Ovary (tissue), 9 donors: ENCODE measurements around the gene LDLRAD4. TPM values are rescaled to one million over a fixed set of nuclear protein-coding genes. Genes with fewer than 3 reads are reported as not detected.

Experiments used
- DNase-seq, 5 donors: peaks; one replicate each; pipeline ENCODE4 v3.0.0-alpha.2; 2019 to 2020
- H3K27ac ChIP-seq, 2 donors: fragments of 200-600 bp; one replicate each; pipeline versions ENCODE4 v1.5.1 to v1.8.0; 2019 to 2022
- H3K27me3 ChIP-seq: fragments of 200-600 bp; one replicate; pipeline ENCODE4 v1.8.0; 2022
- H3K36me3 ChIP-seq: fragments of 200-600 bp; sonication (generic); one replicate; pipeline ENCODE4 v1.5.1; 2019
- H3K4me1 ChIP-seq: one replicate; pipeline ENCODE4 v1.8.1; 2013; ENCODE audit warnings: mild to moderate bottlenecking, moderate library complexity; ENCODE audit not compliant: insufficient read depth
- H3K4me3 ChIP-seq: fragments of 200-600 bp; sonication (generic); one replicate; pipeline ENCODE4 v1.5.1; 2017
- H3K9me3 ChIP-seq, 2 donors: fragments of 200-600 bp in 1 of 2; sonication (generic) in 1 of 2; one replicate each; pipeline versions ENCODE4 v1.5.1 to v1.8.1; 2013 to 2019; ENCODE audit warnings: mild to moderate bottlenecking in 1 of 2, moderate library complexity in 1 of 2
- CTCF ChIP-seq, 3 donors: fragments of 450-650 bp in 2 of 3; fragments of 200-600 bp in 1 of 3; IDR thresholded peaks; one replicate each; pipeline versions ENCODE4 v1.5.1 to v1.8.0; 2016 to 2022; ENCODE audit warnings: antibody characterized with exemption in 3 of 3, mild to moderate bottlenecking in 1 of 3
- EP300 ChIP-seq: sonication (generic); formaldehyde crosslinking; IDR thresholded peaks from one replicate; pipeline ENCODE4 v1.6.1; 2017; ENCODE audit warnings: antibody characterized with exemption
- POLR2A ChIP-seq: fragments of 450-650 bp; IDR thresholded peaks from one replicate; pipeline ENCODE4 v1.6.1; 2017; ENCODE audit warnings: antibody characterized with exemption, mild to moderate bottlenecking, moderate library complexity
- WGBS, 3 donors: extraction: QIAGEN DNeasy Blood & Tissue Kit in 1 of 3; methylation state at CpG; one replicate each; pipeline versions ENCODE4 v1.1.5 to v1.1.7; 2013 to 2017; 5-methylcytosine and 5-hydroxymethylcytosine counted together
- intact Hi-C, 4 donors: fragments of 100-400 bp; cut with DNase I; formaldehyde crosslinking; loops; one replicate each; pipeline versions ENCODE4 v1.11.0 to v1.15.1; 2022 to 2023
- polyA plus RNA-seq, 2 donors: library from polyadenylated mRNA; stranded (reverse); fragments of 200-250 nt in 1 of 2; fragments of 350-450 nt in 1 of 2; fragmentation: Illumina TruSeq in 1 of 2; extraction: RNeasy Lipid Tissue Mini Kit (QIAGEN cat#74804) in 1 of 2; gene quantifications; one replicate each; pipeline ENCODE4 v1.2.3, GENCODE V29; 2013 to 2014
- total RNA-seq, 7 donors: library from RNA; depleted of rRNA in 2 of 7; stranded (reverse); fragments of >200 nt in 2 of 7; fragmentation: NEBNext Ultra II Directional in 3 of 7; extraction: Animal tissue kit (Norgen Biotek cat#: 25700) in 3 of 7; gene quantifications; one replicate each; pipeline versions ENCODE4 v1.1.0 to v1.2.4, GENCODE V29; 2016 to 2023
- donor health status: DM: no; HTN: no; CAD: no; lungs with moderate emphysema.
- donor health status: DM: no; HTN: no; CAD: no.
- donor health status: Bipolar disorder and iron deficiency.
- donor health status: DM: yes; HTN: yes; CAD: no.
- donor health status: DM: no; HTN: no; CAD: no.
- donor health status: DM: yes; HTN: yes; CAD: no.

The LDLRAD4 gene
- total and polyA plus RNA-seq, 9 donors = 2.3 to 31.6 (median 8.3) TPM

DNA sequence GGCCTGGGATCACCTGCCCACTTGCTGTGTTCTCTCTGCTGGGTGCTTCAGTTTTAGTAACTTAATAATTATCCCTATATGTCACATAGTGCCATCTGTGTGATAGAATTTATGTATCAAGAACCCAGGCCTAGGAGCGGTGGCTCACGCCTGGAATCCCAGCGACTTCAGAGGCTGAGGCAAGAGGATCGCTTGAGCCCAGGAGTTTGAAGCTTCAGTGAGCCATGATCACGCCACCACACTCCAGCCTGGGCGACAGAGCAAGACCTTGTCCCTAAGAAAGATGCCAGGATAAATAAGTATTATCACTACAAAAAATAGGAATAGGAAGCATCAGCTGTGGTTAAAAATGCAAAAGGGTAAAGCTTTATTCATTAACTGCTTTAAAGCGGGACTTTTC is 267.0 kb downstream of the LDLRAD4 start:
- intact Hi-C loops = no loop called here
- Histone ChIP-seq H3K9me3 (no peaks in the 10 kb centered on the region), H3K36me3 (no peaks in the 10 kb centered on the region), H3K4me1 (no peaks in the 10 kb centered on the region), H3K4me3 (no peak overlapping the region), H3K27me3 (no peaks in the 10 kb centered on the region), H3K27ac (no peak overlapping the region)
- WGBS, 3 donors = 96 to 97% (median 97%) methylated on average over 7 of the region's 7 CpGs
- TF ChIP-seq POLR2A = no peak
- no peak for TF ChIP-seq EP300
- no peak for TF ChIP-seq CTCF (IDR thresholded peaks at IDR 0.05)
- no peak for DNase-seq

DNA sequence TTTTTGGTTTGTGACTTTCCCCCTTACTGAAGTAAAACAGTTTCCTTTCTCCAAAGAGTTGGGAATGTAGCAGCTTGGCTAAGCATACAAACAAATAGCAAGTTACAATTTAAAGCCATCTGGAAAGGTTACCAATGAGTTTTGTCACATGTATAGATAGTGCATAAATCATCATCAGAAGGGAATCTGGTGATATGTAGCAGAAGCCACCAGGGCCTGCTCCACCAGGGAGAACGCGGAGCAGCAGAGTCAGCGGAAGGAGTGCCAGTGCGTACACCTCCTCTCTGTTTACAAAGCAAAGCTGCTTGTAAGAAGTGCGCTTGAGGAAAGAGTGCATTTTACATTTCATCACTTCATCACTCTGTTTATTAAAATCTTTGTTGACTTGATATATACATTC is 267.7 kb downstream of the LDLRAD4 start:
- no peak overlapping the region for H3K27ac ChIP-seq
- no peak overlapping the region for H3K4me3 ChIP-seq
- intact Hi-C loops = no loop called here
- DNase-seq = no peak
- H3K4me1 ChIP-seq = no peaks in the 10 kb centered on the region
- H3K27me3 ChIP-seq = no peaks in the 10 kb centered on the region
- H3K9me3 ChIP-seq = no peaks in the 10 kb centered on the region
- 88 to 92% (median 91%) methylated on average over 5 of the region's 5 CpGs for WGBS, 3 donors
- H3K36me3 ChIP-seq = no peaks in the 10 kb centered on the region
- TF ChIP-seq EP300 (no peak), CTCF (IDR thresholded peaks at IDR 0.05) (no peak)

DNA sequence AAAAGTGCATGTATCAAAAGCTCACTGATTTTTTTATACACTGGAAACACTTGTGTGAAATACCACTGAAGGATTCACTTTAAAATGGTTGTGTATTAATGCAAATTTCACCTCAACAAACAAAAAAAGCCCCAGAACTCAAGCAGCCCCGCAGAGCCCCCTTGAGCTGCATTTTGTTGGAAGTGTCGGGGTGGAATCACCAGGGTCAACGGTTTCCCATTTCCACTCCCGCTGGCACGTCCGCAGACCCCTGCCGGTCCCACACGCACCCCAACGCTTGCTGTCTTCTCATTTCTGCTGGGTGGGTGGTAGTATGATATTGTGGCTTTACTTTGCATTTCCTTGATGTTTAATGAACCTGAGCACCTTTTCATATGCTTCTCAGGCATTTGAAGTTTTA is 268.1 kb downstream of the LDLRAD4 start:
- Histone ChIP-seq H3K9me3 (no peaks in the 10 kb centered on the region), H3K4me3 (no peak overlapping the region), H3K27me3 (no peaks in the 10 kb centered on the region), H3K36me3 (no peaks in the 10 kb centered on the region), H3K4me1 (no peaks in the 10 kb centered on the region), H3K27ac (no peak overlapping the region)
- no peak for DNase-seq
- TF ChIP-seq POLR2A (no peak), CTCF (IDR thresholded peaks at IDR 0.05) (no peak), EP300 (no peak)
- intact Hi-C loops = no loop called here
- WGBS, 3 donors = 75 to 77% (median 75%) methylated on average over 9 of the region's 9 CpGs

DNA sequence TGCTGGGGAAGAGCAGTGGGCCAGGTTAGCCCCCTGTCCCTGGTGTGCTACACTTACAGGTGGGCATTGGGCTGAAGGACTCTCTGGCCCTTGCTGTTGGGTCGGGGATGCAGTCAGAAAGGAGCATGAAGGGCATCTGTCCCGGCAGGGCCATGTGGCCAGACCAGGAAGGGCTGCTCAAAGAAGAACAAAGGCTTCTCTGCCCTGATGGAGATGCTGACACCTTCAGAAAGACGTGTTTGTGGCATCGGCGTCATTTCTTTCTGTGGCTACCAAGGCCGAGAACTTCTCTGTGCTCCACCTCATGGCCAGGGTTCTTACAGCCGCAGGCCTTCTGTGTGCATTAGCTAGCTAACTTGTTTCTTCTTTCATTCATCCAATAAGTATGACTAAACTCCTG is 268.7 kb downstream of the LDLRAD4 start:
- Histone ChIP-seq H3K9me3 (no peaks in the 10 kb centered on the region), H3K4me1 (no peaks in the 10 kb centered on the region), H3K36me3 (no peaks in the 10 kb centered on the region), H3K27ac (no peak overlapping the region), H3K4me3 (no peak overlapping the region), H3K27me3 (no peaks in the 10 kb centered on the region)
- DNase-seq = no peak
- intact Hi-C loops = no loop called here
- WGBS, 3 donors = 82 to 91% (median 89%) methylated on average over 7 of the region's 7 CpGs
- TF ChIP-seq POLR2A (no peak), EP300 (no peak), CTCF (IDR thresholded peaks at IDR 0.05) (no peak)
